Medulla oblongata (tissue), 1 donor: ENCODE results near the gene SNORC.
"Not testable (repeated sequence)": the region's sequence is repeated elsewhere in the genome, so short reads cannot be mapped to it uniquely, and the experiment has no call there.

ENCODE experiments used
- DNase-seq: peaks from one replicate; pipeline ENCODE4 v3.0.0-alpha.2; 2015; ENCODE audit errors: extremely low spot score

SNORC gene

DNA sequence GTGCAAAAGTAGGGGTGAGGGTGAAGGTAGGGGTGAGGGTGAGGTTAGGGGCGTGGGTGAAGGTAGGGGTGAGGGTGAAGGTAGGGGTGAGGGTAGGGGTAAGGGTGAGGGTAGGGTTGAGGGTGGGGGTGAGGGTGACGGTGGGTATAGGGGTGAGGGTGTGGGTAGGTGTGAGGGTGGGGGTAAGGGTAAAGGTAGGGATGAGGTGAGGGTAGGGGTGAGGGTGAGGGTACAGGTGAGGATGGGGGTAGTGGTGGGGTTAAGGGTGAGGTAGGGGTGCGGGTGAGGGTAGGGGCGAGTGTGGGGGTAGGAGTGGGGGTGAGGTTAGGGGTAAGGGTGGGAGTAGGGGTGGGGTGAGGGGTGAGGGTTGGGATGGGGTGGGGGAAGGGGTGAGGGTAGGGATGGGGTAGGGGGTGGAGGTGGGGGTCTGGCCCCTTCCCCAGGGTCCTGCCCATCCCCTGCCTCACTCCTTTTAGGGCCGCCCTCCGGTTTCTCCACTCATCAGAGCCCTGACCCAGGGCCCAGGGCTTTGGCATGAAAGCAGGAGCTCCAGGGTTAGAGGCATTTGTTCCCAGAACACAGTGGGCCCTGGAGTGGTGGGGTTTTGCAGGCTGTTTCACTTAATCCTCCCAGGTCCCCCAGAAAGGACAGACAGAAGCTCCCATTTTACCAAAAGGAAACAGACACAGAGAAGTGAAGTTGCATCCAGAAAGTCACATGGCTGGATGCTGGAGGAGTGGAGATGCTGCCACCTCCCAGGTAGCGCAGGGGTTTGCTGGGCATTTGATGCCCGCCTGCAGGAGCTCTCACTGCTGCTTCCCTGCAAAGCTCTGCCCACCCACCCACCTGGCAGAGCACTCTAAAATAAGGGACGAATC is 26.9 kb downstream of the SNORC start:
- no peak for DNase-seq

GRCh38 chr2:232897598-232898408 is 27.7 kb downstream of the SNORC start:
- no peak for DNase-seq

GRCh38 chr2:232898592-232899543 is 28.8 kb downstream of the SNORC start:
- DNase-seq: no peak

DNA sequence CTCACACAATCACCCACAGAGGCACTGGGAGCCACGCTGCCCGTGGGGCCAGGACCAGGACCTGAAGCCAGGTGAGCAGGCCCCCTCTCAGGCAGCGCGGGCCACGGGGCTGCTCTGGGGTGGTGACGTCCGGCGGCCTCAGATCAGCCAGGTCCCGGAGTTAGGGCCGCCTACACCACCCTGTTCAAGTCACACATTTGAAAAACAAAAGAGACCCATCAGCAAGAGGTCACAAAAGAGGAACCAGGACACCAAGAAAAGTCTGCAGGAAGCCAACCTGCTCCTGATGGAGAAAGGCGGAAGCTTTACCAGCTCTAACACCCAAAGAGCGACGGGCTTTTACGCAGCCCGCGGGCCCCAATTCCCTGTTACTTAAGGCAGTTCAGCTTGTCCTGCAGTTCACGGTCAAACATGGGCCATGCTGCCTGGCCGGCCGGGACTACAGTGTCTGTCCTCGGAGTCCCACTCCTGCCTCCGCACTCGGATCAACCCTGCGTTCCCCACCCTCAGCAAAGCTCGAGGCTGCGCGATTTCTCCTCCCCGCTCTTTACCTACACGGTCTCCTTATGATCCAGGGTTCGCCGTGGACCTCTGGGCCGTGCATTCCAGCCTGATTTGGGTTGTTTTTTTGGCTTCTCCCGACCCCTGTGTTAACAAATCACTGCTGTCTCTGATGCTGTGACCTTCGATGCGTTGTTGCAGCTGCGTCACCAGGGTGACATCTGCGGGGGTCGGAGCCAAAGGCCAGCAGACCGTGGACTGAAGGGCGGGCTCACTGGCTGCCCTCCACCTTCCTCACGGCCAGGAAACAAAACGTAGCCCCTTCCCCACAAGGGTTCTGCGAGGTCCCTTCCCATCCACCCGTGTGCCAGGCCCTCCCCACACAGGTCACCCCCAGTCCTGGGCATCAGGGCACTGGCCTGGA is 31.0 kb downstream of the SNORC start:
- no peak for DNase-seq

GRCh38 chr2:232901736-232902578 is 31.9 kb downstream of the SNORC start:
- DNase-seq: no peak

DNA sequence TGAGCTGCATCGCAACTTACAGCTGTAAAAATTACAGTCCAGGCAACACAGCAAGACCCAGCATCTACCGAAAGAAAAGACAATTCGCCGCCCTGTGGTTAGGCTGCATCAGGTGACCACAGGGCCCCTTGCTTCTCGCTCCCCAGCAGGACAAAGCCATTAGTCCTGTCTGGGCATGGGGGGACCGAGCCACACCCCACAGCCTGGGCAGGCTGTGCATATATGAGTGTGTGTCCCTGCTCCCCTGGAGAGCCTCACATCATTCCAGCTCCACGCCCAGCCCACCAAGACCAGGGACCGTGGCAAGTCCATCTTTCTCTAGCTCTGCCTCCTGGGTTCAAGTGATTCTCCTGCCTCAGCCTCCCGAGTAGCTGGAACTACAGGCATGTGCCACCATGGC is 33.9 kb downstream of the SNORC start:
- DNase-seq: no peak

DNA sequence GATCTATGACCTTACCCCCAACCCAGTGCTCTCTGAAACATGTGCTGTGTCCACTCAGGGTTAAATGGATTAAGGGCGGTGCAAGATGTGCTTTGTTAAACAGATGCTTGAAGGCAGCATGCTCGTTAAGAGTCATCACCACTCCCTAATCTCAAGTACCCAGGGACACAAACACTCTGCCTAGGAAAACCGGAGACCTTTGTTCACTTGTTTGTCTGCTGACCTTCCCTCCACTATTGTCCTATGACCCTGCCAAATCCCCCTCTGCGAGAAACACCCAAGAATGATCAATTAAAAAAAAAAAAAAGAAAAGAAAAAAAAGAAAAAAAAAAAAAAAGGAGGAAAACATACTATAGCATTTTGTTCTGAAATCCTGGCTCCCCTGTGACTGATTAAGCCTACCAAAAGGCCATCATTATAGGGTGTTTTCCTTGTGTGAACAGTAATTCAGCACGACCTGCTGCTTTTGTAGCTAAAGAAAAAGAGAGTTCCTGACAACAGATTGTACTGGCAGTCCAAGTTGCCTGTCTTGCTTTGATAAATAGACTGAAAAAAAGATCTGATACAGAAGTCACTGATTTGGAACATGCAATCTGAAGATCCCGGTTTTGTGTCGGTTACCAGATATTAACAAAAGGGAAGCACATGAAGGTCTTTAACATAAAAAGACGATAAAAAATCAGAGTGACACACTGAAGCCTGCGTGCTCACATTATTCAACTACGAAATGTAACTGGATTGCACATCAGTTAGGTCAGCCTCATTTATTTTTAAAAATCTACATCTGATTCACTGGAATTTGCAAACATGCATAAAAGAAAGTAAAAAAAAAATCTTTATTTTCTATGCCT is 37.0 kb downstream of the SNORC start:
- DNase-seq: not testable (repeated sequence)

- not testable (repeated sequence) for DNase-seq
Measured at GRCh38 chr2:232907718-232908085, 37.6 kb downstream of the SNORC start.

GRCh38 chr2:232908695-232909094 is 38.6 kb downstream of the SNORC start:
- DNase-seq: no peak

DNA sequence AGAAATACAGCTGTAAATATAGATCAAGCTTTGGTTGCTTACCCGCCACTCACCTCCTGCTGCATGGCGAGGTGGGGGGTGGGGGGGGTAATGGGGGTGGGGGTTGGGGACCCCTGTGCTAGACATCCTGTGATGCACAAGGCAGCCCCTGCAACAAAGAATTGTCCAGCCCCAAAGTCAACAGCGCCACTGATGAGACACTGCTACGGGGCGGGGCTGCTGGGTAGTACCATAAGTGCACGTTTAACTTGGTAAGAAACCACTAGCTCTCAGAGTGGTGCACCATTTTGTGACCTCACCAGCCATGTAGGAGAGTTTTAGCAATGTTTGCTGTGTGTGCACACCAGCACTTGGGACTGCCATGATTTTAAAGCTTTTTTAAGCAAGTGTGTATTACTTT is 40.3 kb downstream of the SNORC start:
- no peak for DNase-seq

- no peak for DNase-seq
Measured at GRCh38 chr2:232911712-232912277, 41.7 kb downstream of the SNORC start.

DNA sequence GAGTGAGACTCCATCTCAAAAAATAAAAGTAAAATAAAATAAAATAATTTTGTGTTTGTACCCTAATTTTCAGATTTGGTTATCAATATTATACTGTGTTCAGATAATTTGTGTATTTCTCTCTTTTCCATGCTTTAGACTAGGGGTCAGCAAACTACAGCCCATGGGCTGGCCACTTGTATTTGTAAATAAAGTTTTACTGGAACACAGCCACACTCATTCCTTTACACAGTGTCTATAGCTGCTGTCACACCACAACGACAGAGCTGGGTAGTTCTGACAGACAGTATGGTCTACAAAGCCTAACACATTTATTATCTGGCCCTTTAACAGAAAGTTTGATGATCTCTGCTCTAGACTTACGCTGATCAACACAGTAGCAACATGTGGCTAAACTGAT is 43.8 kb downstream of the SNORC start:
- DNase-seq: no peak

GRCh38 chr2:232919141-232919540 is 49.1 kb downstream of the SNORC start:
- DNase-seq: no peak

GRCh38 chr2:232920055-232920454 is 50.0 kb downstream of the SNORC start:
- DNase-seq: no peak

GRCh38 chr2:232920760-232921159 is 50.7 kb downstream of the SNORC start:
- DNase-seq: no peak

DNA sequence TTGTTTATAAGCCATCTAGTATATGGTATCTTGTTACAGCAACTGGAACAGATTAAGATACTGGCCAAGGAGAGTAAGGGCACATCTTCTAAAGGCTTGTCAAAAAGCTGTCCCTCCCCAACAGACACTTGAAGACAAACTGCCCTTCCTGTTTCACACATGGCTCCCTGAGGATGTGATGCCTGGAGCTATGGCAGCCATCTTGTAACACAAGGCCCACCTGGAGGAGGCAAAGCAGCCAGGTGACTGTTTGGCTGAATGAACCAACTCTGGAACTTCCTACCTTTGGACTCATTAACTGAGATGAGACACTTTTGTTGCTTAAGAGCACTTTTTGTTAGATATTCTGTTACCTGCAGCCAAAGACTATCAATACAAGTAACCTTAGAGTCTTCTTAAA is 54.4 kb downstream of the SNORC start:
- no peak for DNase-seq

DNA sequence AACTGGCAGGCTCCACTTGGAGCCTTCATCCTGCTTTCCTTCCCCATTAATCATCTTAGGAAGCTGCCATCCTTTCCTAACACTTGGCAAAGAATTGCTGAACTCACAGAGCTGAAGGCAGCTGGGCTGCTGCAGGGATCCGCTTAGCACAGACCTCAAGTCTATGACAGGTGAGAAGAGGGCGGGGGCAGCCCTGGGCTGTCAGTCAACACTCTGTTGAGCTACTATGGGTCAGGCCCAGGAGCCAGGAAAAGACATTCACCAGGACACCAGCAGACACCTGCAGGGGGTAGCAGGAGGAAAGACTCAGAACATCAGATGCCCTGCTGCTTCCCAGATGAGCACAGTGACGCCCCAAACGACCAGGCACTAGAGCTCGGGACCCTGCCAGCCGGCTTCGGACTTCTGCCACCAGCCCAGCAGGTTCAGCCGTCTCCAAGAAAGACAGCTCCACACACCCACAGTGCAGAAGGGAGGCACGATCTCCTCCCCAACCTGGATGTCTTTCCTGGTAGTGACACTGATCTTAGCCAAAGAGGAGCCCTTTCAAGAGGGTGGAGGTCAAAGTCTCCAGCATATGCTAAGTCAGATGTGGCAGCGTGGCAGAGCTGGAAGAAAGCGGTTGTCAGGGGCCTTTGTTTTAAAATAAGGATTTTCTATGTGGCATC is 55.2 kb downstream of the SNORC start:
- no peak for DNase-seq

GRCh38 chr2:232925821-232926156 is 55.7 kb downstream of the SNORC start:
- no peak for DNase-seq
